HG03064 (cell line): ENCODE measurements around the gene SGSM1.
"Not testable (repeated sequence)": the region's sequence is repeated elsewhere in the genome, so short reads cannot be mapped to it uniquely, and the experiment has no call there.

Source experiments
- ATAC-seq: cut with Tn5 transposase; IDR thresholded peaks from one replicate; pipeline ENCODE4 v1.9.1; 2021; ENCODE audit warnings: low read depth; ENCODE audit not compliant: unreplicated experiment

The SGSM1 gene

DNA sequence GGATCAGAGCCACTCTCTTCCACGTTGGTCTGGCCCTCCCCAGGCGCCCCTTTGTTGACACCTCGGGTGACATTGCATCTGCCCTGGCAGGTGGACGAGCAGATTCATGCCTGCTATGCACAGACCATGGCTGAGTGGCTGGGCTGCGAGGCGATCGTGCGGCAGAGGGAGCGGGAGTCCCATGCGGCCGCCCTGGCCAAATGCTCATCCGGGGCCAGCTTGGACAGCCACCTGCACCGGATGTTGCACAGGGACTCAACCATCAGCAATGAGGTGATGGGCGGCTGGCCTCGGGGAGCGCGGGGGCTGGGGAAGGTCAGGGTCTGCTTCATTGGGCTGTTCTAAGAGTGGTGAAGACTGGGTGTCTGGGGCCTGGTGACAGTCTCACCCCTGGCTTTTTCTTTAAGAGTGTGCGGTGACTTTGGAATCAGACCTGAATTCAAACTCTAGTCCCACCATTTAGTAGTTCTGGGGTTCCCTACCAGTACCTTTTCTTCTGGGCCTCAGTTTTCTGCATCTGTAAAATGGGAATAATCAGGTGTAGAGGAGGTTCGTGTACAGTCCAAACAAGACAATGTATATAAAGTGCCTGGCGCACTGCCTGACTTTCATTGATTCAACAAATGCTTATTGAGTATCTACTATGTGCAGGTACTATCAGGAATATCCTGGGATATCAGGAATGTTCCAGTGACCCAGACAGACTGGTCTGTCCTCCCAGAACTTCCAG lies 87.5 kb downstream of the SGSM1 start:
- no peak for ATAC-seq

GRCh38 chr22:24894220-24894975 lies 88.4 kb downstream of the SGSM1 start:
- no peak for ATAC-seq

GRCh38 chr22:24894998-24895397 lies 89.0 kb downstream of the SGSM1 start:
- ATAC-seq, result no peak

- ATAC-seq, result no peak
These were observed 95.4 kb downstream of the SGSM1 start for GRCh38 chr22:24901448-24901847.

- no peak for ATAC-seq
These were observed 99.9 kb downstream of the SGSM1 start for GRCh38 chr22:24905909-24906308.

DNA sequence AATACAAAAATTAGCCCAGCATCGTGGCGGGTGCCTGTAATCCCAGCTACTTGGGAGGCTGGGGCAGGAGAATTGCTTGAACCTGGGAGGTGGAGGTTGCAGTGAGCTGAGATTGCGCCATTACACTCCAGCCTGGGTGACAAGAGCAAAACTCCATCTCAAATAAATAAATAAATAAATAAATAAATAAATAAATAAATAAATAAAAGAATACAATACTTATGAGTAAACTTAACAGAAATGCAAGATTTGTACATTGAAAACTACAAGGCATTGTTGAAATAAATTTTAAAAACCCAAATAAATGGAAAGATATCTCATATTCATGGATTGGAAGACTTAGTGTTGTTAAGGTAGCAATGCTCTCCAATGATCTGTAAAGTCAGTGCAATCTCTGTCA lies 101.1 kb downstream of the SGSM1 start:
- not testable (repeated sequence) for ATAC-seq

DNA sequence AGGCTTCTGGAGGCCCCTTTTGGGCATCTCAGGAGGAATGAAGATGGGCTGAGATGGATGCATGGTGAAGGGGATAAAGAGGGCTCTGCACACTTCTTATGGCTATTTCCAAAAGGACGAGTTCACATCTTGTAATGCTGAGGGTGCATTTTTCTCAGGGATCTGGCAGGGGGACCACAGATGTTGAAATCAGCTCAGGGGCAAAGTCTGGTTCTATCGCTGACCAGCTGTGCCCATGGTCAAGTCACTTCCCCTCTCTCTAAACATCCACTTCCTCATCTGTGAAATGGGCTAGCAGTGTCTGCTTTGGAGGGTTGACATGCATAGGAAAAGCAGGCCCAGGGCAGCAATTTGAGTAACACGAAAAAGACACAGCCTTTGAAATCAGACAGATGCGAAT lies 114.0 kb downstream of the SGSM1 start:
- no peak for ATAC-seq

- no peak for ATAC-seq
These were observed 119.8 kb downstream of the SGSM1 start for GRCh38 chr22:24925586-24926427.

DNA sequence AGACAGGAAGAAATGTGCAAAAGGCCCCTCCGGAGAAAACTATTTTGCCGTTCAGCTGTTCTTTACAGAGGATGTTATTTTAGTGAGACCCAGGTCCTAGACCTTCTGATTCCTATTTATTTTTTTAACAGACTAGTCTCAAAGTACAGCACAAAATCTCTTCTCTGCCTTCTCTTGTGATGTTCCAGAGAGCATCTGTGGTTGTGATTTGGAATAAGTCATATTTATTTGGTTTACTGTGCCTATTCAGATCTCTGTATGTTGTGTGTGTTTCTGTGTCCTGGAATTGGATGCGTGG lies 120.4 kb downstream of the SGSM1 start:
- ATAC-seq, result no peak

- no peak for ATAC-seq
These were observed 121.0 kb downstream of the SGSM1 start for GRCh38 chr22:24926849-24927579.

DNA sequence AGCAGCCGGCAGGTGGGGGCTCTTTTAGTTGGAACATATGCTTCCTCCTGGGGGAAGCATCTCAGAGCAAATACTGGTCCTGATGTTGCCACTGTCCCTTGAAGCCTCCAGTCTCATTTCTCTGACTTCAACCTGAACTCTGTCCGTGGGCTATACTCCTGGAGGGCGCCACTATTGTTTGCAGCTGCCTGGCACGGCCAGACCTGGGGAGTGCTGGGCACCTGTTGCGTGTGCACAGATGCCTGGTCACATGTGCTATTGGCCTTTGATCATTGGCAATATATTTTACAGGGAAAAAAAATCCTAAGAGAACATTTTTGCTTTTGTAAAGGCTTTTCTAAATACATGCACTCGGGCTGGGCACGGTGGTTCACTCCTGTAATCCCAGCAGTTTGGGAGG lies 122.3 kb downstream of the SGSM1 start:
- ATAC-seq, result no peak

DNA sequence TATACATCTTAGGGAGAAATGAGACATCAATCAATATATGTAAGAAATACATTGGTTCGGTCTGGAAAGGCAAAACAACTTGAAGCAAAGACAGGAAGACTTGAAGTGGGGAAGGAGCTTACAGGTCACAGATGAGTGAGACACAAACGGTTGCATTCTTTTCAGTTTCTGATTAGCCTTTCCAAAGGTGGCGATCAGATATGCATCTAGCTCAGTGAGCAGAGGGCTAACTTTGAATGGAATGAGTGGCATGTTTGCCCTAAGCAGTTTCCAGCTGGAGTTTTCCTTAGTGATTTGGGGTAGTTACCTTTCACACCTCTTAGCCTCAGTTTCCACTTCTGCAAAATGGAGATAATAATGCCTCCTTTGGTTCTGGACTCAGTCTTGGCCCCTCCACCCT lies 124.7 kb downstream of the SGSM1 start:
- ATAC-seq, result no peak

DNA sequence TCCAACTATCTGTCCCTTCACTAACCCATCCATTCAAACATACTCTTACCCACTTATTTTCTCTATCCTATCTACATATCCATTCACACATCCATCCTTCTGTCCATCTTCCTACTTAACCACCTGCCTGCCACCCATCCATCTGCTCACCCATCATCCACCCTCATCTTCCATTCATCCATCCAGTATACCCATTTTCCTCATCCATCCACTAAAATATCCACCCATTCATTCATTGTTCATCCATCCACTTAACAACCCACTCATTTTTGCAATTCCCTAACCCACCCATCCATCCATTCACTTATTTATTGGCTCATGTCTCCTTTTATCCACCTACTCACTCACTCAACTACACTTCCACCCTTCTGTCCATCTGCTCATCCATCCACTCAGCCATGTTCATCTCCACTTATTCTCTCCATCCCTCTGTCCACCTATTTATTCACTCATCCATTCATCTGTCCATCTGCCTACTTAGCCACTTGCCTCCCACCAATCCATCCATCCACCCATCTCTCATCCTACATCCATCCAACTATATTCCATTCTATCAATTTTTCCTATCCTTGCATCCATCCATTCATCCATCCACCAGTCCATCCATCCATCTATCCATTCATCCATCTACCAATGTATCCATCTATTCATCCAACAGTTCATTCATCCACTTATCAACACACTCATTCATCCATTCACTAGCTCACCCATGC lies 129.9 kb downstream of the SGSM1 start:
- ATAC-seq, result no peak

DNA sequence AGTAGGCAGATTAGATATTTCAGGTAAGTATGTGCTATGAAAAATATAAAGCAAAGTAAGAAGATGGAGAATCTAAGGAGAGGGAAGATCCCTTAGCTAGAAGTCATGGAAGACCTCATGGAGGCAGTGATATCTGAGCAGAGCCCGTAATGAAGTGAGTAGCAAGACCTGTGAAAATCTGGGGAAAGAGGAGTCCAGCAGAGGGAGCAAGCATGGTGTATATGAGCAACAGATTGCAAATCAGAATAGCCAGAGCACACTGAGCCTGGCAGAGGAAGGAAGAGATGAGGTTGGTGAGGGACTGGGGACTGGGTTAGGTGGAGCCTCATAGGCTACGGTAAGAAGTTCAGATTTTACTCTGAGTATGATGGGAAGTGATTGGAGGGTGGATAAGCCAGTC lies 131.1 kb downstream of the SGSM1 start:
- ATAC-seq, result no peak

- ATAC-seq, result no peak
These were observed 132.8 kb downstream of the SGSM1 start for GRCh38 chr22:24938741-24939341.

- ATAC-seq, result no peak
These were observed 136.3 kb downstream of the SGSM1 start for GRCh38 chr22:24942301-24942700.

DNA sequence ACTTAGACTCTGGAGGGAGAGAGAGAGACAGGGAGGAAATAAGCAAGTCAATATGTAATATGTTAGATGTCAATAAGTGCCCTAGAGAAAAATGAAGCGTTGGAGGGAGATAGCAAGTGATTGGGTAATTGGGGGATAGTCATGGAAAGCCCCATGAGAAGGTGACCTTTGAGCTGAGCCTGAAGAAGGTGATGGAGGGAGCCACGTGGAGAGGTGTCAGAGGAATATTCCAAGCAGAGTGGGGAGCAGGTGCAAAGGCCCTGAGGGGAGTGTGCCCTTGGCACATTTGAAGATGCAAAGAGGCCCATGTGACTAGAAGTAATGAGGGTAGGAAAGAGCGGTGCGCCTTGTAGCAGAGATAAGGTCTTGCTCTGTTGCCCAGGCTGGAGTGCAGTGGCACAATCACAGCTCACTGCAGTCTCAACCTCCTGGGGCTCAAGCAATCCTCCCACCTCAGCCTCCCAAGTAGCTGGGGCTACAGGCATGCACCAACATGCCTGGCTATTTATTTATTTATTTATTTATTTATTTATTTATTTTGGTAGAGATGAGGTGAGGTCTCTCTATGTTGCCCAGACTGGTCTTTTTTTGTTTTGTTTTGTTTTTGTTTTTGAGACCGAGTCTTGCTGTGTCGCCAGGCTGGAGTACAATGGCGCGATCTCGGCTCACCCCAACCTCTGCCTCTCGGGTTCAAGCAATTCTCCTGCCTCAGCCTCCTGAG lies 138.4 kb downstream of the SGSM1 start:
- ATAC-seq, result no peak

DNA sequence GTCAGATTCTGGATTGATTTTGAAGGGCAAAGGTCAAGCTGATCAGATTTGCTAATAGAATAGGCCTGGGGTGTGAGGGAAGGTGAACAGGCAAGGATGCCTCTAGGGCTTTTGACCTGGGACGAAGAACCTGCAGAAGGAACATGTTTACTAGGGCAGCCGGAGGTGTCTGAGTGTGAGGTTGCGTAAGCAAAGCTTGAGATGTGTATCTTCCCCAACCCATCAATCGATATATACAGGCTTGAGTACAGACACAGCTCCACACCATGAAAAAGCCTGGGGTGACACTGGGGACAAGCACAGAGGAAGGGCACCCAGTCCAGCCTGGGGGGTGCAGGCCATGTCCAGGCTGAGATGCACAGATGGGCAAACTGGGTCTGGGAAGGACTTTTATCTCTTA lies 139.4 kb downstream of the SGSM1 start:
- no peak for ATAC-seq

DNA sequence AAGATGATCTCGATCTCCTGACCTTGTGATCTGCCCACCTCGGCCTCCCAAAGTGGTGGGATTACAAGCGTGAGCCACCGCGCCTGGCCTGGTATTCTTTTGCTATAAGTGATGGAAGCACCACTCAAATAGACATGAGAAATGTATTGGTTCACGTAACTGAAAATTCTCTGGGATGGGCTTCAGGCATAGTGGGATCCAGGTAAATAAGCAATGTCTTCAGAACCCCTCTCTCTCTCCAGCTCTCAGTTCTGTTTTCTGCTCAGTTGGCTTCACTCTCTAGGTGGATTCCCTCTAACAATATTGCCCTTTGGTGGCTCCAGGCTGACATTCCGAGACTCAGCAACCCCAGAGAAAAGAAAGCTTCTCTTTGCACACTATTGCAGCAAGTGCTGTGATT lies 141.4 kb downstream of the SGSM1 start:
- no peak for ATAC-seq
